Activated T-cell treated with anti-CD3 and anti-CD28 coated beads for 4 hours (primary cell): ENCODE results near the gene PDE6H.

Source experiments
- DNase-seq: peaks from one replicate; pipeline ENCODE4 v3.0.0-alpha.2; 2020

The PDE6H gene

GRCh38 chr12:14972816-14973215 lies at the start of gene PDE6H:
TSS of gene PDE6H (plus strand) at chr12:14973042. CDS start at chr12:14978013, 4,971 bp downstream.
- no peak for DNase-seq

- no peak for DNase-seq
Observed at GRCh38 chr12:14923944-14924343, 48.9 kb upstream of the PDE6H start.

- DNase-seq: no peak
Observed at GRCh38 chr12:14924541-14924940, 48.3 kb upstream of the PDE6H start.

GRCh38 chr12:14927267-14927666 lies 45.6 kb upstream of the PDE6H start:
- DNase-seq: no peak

GRCh38 chr12:14928931-14929330 lies 43.9 kb upstream of the PDE6H start:
- DNase-seq: no peak

- no peak for DNase-seq
Observed at GRCh38 chr12:14930299-14930698, 42.5 kb upstream of the PDE6H start.

- no peak for DNase-seq
Observed at GRCh38 chr12:14931359-14931758, 41.5 kb upstream of the PDE6H start.

- DNase-seq: no peak
Observed at GRCh38 chr12:14931791-14932560, 40.9 kb upstream of the PDE6H start.

- no peak for DNase-seq
Observed at GRCh38 chr12:14934511-14934910, 38.3 kb upstream of the PDE6H start.

- DNase-seq: no peak
Observed at GRCh38 chr12:14935031-14935430, 37.8 kb upstream of the PDE6H start.

- DNase-seq: no peak
Observed at GRCh38 chr12:14936224-14936861, 36.5 kb upstream of the PDE6H start.

GRCh38 chr12:14937014-14937413 lies 35.8 kb upstream of the PDE6H start:
- no peak for DNase-seq

GRCh38 chr12:14937689-14938088 lies 35.2 kb upstream of the PDE6H start:
- no peak for DNase-seq

GRCh38 chr12:14938301-14938700 lies 34.5 kb upstream of the PDE6H start, which contains the start of gene ERP27:
TSS of gene ERP27 (minus strand) at chr12:14938537. CDS start at chr12:14938508, 29 bp downstream.
- DNase-seq: no peak

GRCh38 chr12:14941369-14941768 lies 31.5 kb upstream of the PDE6H start:
- DNase-seq: no peak

- DNase-seq: no peak
Observed at GRCh38 chr12:14942196-14942931, 30.5 kb upstream of the PDE6H start.

- no peak for DNase-seq
Observed at GRCh38 chr12:14946162-14946561, 26.7 kb upstream of the PDE6H start.

- no peak for DNase-seq
Observed at GRCh38 chr12:14946861-14947260, 26.0 kb upstream of the PDE6H start.

GRCh38 chr12:14948672-14949071 lies 24.2 kb upstream of the PDE6H start:
- DNase-seq: peak; percentile 43

- no peak for DNase-seq
Observed at GRCh38 chr12:14949631-14950030, 23.2 kb upstream of the PDE6H start.

GRCh38 chr12:14950421-14950820 lies 22.4 kb upstream of the PDE6H start:
- no peak for DNase-seq

- DNase-seq: no peak
Observed at GRCh38 chr12:14950982-14951746, 21.7 kb upstream of the PDE6H start.

- DNase-seq: no peak
Observed at GRCh38 chr12:14951851-14952250, 21.0 kb upstream of the PDE6H start.
